Calu3 (cell line): ENCODE data around the gene PURB. TPM values are rescaled to one million over a fixed set of nuclear protein-coding genes. Genes with fewer than 3 reads are reported as not detected.
"Not testable (repeated sequence)": the region's sequence is repeated elsewhere in the genome, so short reads cannot be mapped to it uniquely, and the experiment has no call there.

Experiments used
- BruUV-seq: library from RNA; stranded (reverse); fragments of 400-500 nt; replicated peaks from 2 replicates; lab custom pipeline; 2021; lab: Mats Ljungman, UMichigan
- CTCF ChIA-PET: fragments of 300-600 bp; sonication (Branson Sonifier 250); formaldehyde crosslinking; loops from one replicate; lab custom pipeline; 2022; ENCODE audit warnings: antibody characterized with exemption; lab: Charles Lee
- DNase-seq: peaks from one replicate; pipeline ENCODE4 v3.0.0; 2022
- H3K27ac Mint-ChIP-seq: one replicate; pipeline ENCODE4 v1.8.0; 2022; ENCODE audit warnings: mixed read lengths; ENCODE audit not compliant: unreplicated experiment
- H3K27me3 Mint-ChIP-seq: one replicate; pipeline ENCODE4 v1.8.0; 2022; ENCODE audit warnings: mixed read lengths; ENCODE audit not compliant: unreplicated experiment
- H3K36me3 Mint-ChIP-seq: one replicate; pipeline ENCODE4 v1.8.0; 2022; ENCODE audit warnings: mild to moderate bottlenecking, moderate library complexity, mixed read lengths; ENCODE audit not compliant: insufficient read depth, unreplicated experiment
- H3K4me1 Mint-ChIP-seq: one replicate; pipeline ENCODE4 v1.8.0; 2022; ENCODE audit warnings: mild to moderate bottlenecking, low read depth, mixed read lengths; ENCODE audit not compliant: unreplicated experiment
- H3K4me3 Mint-ChIP-seq: one replicate; pipeline ENCODE4 v1.8.0; 2022; ENCODE audit warnings: mild to moderate bottlenecking, low read depth, moderate library complexity, mixed read lengths; ENCODE audit not compliant: unreplicated experiment
- H3K9me3 Mint-ChIP-seq: one replicate; pipeline ENCODE4 v1.8.0; 2022; ENCODE audit warnings: low read depth, mixed read lengths; ENCODE audit not compliant: unreplicated experiment
- intact Hi-C: fragments of 100-400 bp; cut with micrococcal nuclease; formaldehyde crosslinking; loops from one replicate; pipeline ENCODE4 v1.10.0; 2022; ENCODE audit not compliant: unreplicated experiment
- total RNA-seq: library from RNA; stranded (reverse); gene quantifications from 2 replicates; pipeline ENCODE4 v1.2.3, GENCODE V29; 2022
- TF ChIP-seq, protein P1 (sequence below): fragments of 200-600 bp; IDR thresholded peaks from one replicate; pipeline ENCODE4 v1.8.0; 2022; ENCODE audit warnings: antibody characterized with exemption; ENCODE audit not compliant: unreplicated experiment

The PURB gene
- total RNA-seq, 1 experiment from 2014 or later: 70.8 TPM

DNA sequence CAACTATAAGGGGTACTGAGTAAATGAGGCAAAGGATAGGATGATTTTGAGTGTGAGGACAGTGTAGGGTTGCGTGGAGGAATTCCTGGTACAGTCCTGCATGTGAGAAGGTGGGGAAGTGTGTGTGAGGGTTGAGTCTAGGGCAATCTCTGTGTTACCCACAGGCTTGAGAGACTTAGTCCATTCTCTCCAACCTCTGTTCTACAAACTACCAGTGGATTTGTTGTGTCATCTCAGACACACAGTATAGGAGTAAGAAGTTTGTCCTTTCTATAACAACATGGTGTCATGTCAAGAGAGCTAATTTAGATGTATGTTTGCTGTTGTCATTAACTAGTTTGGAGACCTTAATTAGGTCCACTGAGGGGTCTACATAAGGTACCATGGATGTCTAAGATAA lies 12.5 kb downstream of the PURB start:
- Mint-ChIP-seq H3K27ac (no peak overlapping the region), H3K27me3 (no peaks in the 10 kb centered on the region), H3K4me3 (no peak overlapping the region), H3K4me1 (no peaks in the 10 kb centered on the region), H3K9me3 (no peaks in the 10 kb centered on the region), H3K36me3 (no peaks in the 10 kb centered on the region)
- TF ChIP-seq, protein P1, sequence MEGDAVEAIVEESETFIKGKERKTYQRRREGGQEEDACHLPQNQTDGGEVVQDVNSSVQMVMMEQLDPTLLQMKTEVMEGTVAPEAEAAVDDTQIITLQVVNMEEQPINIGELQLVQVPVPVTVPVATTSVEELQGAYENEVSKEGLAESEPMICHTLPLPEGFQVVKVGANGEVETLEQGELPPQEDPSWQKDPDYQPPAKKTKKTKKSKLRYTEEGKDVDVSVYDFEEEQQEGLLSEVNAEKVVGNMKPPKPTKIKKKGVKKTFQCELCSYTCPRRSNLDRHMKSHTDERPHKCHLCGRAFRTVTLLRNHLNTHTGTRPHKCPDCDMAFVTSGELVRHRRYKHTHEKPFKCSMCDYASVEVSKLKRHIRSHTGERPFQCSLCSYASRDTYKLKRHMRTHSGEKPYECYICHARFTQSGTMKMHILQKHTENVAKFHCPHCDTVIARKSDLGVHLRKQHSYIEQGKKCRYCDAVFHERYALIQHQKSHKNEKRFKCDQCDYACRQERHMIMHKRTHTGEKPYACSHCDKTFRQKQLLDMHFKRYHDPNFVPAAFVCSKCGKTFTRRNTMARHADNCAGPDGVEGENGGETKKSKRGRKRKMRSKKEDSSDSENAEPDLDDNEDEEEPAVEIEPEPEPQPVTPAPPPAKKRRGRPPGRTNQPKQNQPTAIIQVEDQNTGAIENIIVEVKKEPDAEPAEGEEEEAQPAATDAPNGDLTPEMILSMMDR: no peak
- DNase-seq: no peak
- intact Hi-C loops: no loop called here
- no TSS peak for BruUV-seq
- CTCF ChIA-PET: no interaction called here

DNA sequence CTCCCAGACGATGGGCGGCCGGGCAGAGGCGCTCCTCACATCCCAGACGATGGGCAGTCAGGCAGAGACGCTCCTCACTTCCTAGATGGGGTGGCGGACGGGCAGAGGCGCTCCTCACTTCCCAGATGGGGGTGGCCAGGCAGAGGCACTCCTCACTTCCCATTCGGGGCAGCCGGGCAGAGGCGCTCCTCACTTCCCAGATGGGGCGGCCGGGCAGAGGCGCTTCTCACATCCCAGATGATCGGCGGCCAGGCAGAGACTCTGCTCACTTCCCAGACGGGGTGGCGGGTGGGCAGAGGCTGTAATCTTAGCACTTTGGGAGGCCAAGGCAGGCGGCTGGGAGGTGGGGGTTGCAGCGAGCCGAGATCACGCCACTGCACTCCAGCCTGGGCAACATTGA lies 13.4 kb downstream of the PURB start:
- BruUV-seq, H3K9me3 Mint-ChIP-seq, H3K27me3 Mint-ChIP-seq, intact Hi-C loops, H3K4me3 Mint-ChIP-seq, H3K27ac Mint-ChIP-seq, CTCF ChIA-PET, H3K4me1 Mint-ChIP-seq, H3K36me3 Mint-ChIP-seq, DNase-seq: not testable (repeated sequence)

DNA sequence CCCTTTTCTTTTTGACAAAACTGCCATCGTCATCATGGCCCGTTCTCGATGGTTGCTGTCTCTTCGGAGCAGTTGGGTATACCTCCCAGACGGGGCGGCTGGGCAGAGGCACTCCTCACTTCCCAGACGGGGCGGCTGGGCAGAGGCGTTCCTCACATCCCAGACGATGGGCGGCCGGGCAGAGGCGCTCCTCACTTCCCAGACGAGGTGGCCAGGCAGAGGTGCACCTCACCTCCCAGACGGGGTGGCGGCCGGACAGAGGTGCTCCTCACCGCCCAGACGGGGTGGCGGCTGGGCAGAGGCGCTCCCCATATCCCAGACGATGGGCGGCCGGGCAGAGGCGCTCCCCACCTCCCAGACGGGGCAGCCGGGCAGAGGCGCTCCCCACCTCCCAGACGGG lies 14.6 kb downstream of the PURB start:
- H3K27ac Mint-ChIP-seq, intact Hi-C loops, H3K9me3 Mint-ChIP-seq, CTCF ChIA-PET, DNase-seq, BruUV-seq, H3K27me3 Mint-ChIP-seq, H3K4me1 Mint-ChIP-seq, H3K36me3 Mint-ChIP-seq, H3K4me3 Mint-ChIP-seq: not testable (repeated sequence)

DNA sequence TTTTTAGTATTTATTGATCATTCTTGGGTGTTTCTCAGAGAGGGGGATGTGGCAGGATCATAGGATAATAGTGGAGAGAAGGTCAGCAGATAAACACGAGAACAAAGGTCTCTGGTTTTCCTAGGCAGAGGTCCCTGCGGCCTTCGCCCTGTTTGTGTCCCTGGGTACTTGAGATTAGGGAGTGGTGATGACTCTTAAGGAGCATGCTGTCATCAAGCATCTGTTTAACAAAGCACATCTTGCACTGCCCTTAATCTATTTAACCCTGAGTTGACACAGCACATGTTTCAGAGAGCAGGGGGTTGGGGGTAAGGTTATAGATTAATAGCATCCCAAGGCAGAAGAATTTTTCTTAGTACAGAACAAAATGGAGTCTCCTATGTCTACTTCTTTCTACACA lies 15.0 kb downstream of the PURB start:
- H3K4me1 Mint-ChIP-seq, H3K9me3 Mint-ChIP-seq, DNase-seq, BruUV-seq, intact Hi-C loops, H3K27me3 Mint-ChIP-seq, H3K4me3 Mint-ChIP-seq, H3K27ac Mint-ChIP-seq, CTCF ChIA-PET, H3K36me3 Mint-ChIP-seq: not testable (repeated sequence)

DNA sequence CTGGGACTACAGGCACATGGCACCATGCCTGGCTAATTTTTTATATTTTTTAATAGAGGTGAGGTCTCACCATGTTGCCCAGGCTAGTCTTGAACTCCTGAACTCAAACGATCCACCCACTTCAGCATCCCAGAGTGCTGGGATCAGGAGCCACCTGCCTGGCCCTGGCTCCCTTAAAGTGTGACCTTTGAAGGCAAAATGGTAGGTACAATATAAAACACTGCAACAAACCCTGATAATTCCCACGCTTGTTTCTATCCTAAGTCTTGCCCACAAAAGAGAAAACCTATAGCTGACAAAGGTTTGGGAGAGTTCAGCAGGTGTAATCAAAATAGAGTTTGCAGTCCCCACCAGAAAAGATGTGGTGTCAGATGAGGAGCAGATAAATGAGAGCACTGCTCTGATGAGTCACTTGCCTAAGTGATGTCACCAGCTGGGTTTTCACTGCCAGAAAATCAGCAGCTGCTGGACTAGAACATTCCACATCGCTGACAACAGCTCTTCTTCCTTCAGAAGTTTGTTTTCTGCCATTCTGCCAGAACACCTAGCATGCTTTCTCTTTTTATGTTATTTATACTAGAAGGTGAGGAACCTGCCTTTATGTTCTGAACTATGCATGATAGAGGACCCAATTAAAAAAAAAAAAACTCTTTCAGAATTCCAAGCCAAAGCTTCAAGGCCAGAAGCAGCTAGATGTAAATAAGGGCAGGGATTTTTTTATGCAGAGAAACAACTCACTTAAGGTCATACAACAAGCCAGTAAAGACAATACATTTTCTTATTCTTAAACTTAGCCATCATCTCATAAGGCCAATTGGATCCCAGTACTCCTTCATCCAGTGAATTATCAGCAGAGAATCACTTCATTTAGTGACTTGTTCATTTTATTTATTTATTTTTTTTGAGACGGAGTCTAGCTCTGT lies 18.0 kb downstream of the PURB start:
- CTCF ChIA-PET: interaction anchor here (0.6 to 1.4 kb wide), 2 partner anchors 14 to 19 kb away, joined by 4 to 10 read pairs; no protein-coding TSS in a partner anchor
- H3K27ac Mint-ChIP-seq: peak overlapping the region; percentile 56
- H3K27me3 Mint-ChIP-seq: no peaks in the 10 kb centered on the region
- peaks cover 7% of the 10 kb centered on the region for H3K4me1 Mint-ChIP-seq
- no peak overlapping the region for H3K4me3 Mint-ChIP-seq
- H3K9me3 Mint-ChIP-seq: no peaks in the 10 kb centered on the region
- DNase-seq: no peak
- TF ChIP-seq, protein P1: no peak
- H3K36me3 Mint-ChIP-seq: peaks cover under 1% of the 10 kb centered on the region
- intact Hi-C loops: no loop called here
- BruUV-seq: no TSS peak

DNA sequence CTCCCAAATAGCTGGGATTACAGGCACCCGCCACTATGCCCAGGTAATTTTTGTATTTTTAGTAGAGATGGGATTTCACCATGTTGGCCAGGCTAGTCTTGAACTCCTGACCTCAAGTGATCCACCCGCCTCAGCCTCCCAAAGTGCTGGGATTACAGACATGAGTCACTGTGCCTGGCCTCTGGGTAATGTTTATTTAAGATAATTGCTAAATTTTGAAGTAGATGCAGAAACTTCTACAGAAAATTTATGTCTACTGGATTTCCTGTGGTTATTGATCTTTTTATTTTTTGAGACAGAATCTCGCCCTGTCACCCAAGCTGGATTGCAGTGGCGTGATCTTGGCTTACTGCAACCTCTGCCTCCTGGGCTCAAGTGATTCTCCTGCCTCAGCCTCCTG lies 23.4 kb downstream of the PURB start:
- Mint-ChIP-seq H3K27ac (peak overlapping the region; percentile 20), H3K4me1 (peaks cover 20% of the 10 kb centered on the region)
- H3K27me3 Mint-ChIP-seq, intact Hi-C loops, H3K4me3 Mint-ChIP-seq, H3K9me3 Mint-ChIP-seq, BruUV-seq, H3K36me3 Mint-ChIP-seq: not testable (repeated sequence)
- CTCF ChIA-PET: interaction anchor here (1.1 to 1.8 kb wide), 3 partner anchors 12 to 23 kb away, joined by 3 to 5 read pairs (median 5); partner anchors contain the start of gene PURB
- DNase-seq: peak; percentile 53
